Measurements from ENCODE around the gene FAM114A2.
"Not testable (repeated sequence)": the region's sequence is repeated elsewhere in the genome, so short reads cannot be mapped to it uniquely, and the experiment has no call there.

Gene FAM114A2

DNA sequence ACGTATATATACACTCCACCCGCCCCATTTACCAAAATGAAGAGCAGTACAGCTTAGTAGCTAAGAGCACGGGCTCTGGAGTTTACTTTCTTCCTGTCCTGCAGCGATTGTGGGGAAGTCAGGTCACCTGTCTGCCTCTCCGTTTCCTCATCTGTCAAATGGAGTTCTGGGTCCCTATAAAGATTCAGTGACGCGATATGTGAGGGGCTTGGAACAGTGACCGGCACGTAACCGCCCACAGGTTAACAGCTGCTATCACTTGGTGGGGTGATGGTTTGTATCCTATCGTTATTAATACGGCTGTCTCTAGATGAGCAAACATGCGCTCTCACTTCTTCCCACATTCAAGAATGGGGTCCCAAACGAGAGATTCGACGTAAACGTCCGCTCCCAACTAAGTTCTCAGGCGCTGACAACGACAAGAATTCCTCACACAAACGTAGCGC, 426 bp downstream of the FAM114A2 start:
- Histone ChIP-seq H3K27me3 (replicated peaks; ENCODE audit: control insufficient read depth, insufficient read depth, low read length) (no peaks in the 10 kb centered on the region), H3K36me3 (ENCODE audit: control insufficient read depth, insufficient read depth, low read length) (no peaks in the 10 kb centered on the region), H3K4me3 (replicated peaks; ENCODE audit: low read depth, low read length) (peak overlapping the region; percentile 95)
- no peak for DNase-seq (ENCODE audit: extremely low read depth, insufficient read length)
- TF ChIP-seq, protein P1, sequence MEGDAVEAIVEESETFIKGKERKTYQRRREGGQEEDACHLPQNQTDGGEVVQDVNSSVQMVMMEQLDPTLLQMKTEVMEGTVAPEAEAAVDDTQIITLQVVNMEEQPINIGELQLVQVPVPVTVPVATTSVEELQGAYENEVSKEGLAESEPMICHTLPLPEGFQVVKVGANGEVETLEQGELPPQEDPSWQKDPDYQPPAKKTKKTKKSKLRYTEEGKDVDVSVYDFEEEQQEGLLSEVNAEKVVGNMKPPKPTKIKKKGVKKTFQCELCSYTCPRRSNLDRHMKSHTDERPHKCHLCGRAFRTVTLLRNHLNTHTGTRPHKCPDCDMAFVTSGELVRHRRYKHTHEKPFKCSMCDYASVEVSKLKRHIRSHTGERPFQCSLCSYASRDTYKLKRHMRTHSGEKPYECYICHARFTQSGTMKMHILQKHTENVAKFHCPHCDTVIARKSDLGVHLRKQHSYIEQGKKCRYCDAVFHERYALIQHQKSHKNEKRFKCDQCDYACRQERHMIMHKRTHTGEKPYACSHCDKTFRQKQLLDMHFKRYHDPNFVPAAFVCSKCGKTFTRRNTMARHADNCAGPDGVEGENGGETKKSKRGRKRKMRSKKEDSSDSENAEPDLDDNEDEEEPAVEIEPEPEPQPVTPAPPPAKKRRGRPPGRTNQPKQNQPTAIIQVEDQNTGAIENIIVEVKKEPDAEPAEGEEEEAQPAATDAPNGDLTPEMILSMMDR (IDR thresholded peaks at IDR 0.05; ENCODE audit: insufficient read depth, low read length, poor library complexity, severe bottlenecking), result no peak

DNA sequence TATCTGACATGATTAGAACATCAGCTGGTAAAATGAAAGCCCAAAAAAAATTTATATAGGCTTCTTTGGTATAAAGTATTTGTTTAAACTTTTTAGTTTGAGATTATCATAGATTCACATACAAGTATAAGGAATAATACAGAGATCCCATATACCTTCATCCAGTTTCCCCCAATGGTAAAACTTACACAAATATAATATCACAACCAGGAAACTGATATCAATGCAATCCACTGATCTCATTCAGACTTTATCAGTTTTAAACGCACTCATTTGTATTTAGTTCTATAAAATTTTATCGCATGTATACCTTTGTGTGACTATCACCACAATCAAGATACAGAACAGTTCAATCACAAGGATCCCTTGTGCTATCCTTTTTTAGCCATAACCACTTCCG, 3.8 kb downstream of the FAM114A2 start:
- no peak for DNase-seq (ENCODE audit: extremely low read depth, insufficient read length)
- TF ChIP-seq, protein P1 (IDR thresholded peaks at IDR 0.05; ENCODE audit: insufficient read depth, low read length, poor library complexity, severe bottlenecking), result no peak
- Histone ChIP-seq H3K4me3 (replicated peaks; ENCODE audit: low read depth, low read length) (no peak overlapping the region), H3K36me3 (ENCODE audit: control insufficient read depth, insufficient read depth, low read length) (peaks cover 2% of the 10 kb centered on the region), H3K27me3 (replicated peaks; ENCODE audit: control insufficient read depth, insufficient read depth, low read length) (no peaks in the 10 kb centered on the region)

DNA sequence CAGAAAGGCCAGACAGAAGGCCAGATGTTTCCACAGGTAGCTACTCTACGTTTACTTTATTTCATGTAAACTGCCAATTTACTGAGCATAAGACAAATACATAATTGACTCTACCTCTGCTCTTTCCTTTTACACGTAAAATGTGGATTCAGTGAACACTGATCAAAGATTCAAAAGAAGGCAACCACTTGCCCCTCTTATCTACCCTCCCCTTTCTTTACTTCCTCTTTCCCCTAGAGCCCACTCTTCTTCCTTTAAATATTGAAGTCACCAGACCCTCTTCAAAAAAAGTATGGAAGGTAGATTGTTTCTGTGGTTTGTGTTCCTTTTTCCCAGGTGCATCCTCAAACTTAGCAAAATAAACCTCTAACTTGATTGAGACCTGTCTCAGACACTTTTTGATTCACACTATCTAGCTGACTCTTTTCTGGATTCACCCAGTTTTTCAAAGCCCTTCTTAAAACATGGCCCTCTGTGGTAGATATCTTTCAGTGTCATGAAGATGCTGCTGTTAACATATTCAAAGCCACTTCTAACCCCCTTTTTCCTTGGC, 6.7 kb downstream of the FAM114A2 start:
- no peak overlapping the region for H3K4me3 ChIP-seq (replicated peaks; ENCODE audit: low read depth, low read length)
- H3K27me3 ChIP-seq (replicated peaks; ENCODE audit: control insufficient read depth, insufficient read depth, low read length), result no peaks in the 10 kb centered on the region
- peaks cover 2% of the 10 kb centered on the region for H3K36me3 ChIP-seq (ENCODE audit: control insufficient read depth, insufficient read depth, low read length)
- no peak for DNase-seq (ENCODE audit: extremely low read depth, insufficient read length)
- TF ChIP-seq, protein P1 (IDR thresholded peaks at IDR 0.05; ENCODE audit: insufficient read depth, low read length, poor library complexity, severe bottlenecking), result no peak

DNA sequence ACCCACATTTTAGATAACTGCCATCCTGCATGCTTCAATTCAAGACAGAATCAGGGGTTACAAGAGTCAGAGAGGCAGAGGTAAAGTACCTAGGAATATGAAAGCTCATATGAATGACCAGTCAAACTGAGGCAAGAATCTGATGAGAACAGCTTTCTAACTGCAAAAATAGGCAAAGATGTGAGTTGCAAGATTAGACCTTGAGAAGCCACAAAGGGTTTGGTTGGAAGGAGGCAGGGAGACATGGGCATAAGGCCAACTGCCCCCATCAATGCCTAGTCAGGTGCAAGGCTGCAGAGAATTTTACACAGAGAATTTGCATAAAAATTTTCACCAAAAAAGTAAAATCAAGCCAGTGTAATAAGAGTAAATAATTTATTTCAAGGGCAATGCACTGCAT, 12.8 kb downstream of the FAM114A2 start:
- no peak for DNase-seq (ENCODE audit: extremely low read depth, insufficient read length)
- TF ChIP-seq, protein P1 (IDR thresholded peaks at IDR 0.05; ENCODE audit: insufficient read depth, low read length, poor library complexity, severe bottlenecking), result no peak
- Histone ChIP-seq H3K36me3 (ENCODE audit: control insufficient read depth, insufficient read depth, low read length) (no peaks in the 10 kb centered on the region; the same call in none of the 2 replicates), H3K27me3 (replicated peaks; ENCODE audit: control insufficient read depth, insufficient read depth, low read length) (no peaks in the 10 kb centered on the region), H3K4me3 (replicated peaks; ENCODE audit: low read depth, low read length) (no peak overlapping the region)

DNA sequence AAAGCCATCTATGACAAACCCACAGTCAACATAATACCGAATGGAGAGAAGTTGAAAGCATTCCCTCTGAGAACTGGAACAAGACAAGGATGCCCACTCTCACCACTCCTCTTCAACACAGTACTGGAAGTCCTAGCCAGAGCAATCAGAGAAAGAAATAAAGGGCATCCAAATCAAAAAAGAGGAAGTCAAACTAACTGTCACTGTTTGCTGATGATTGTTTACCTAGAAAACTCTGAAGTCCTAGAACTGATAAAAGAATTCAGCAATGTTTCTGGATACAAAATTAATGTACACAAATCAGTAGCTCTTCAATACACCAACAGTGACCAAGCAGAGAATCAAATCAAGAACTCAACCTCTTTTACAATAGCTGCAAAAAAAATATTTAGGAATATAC, 19.8 kb downstream of the FAM114A2 start:
- not testable (repeated sequence) for H3K36me3 ChIP-seq (ENCODE audit: control insufficient read depth, insufficient read depth, low read length); H3K4me3 ChIP-seq (replicated peaks; ENCODE audit: low read depth, low read length); H3K27me3 ChIP-seq (replicated peaks; ENCODE audit: control insufficient read depth, insufficient read depth, low read length); DNase-seq (ENCODE audit: extremely low read depth, insufficient read length)

DNA sequence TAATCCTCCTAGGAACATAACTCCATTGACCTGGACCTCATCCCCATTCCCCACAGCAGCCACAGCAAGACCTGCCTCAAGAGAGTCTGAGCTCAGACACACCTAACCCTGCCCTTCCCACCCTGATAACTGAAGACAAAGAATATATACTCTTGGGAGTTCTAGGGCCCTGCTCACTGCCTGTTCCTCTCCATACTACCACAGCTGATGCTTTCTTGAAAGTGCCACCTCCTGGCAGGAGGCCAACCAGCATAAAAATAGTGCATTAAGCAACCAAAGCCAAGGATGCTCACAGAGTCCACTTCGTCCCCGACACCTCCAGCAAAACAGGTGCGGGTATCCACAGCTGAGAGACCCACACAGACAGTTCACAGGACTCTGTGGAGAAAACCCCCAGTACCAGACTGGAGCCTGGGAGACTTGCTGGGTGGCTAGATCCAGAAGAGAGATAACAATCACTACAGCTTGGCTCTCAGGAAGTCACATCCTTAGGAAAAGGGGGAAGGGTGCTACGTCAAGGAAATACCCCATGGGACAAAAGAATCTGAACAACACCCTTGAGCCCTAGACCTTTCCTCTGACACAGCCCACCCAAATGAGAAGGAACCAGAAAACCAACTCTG, 23.5 kb downstream of the FAM114A2 start:
- DNase-seq (ENCODE audit: extremely low read depth, insufficient read length), result no peak
- no peak overlapping the region for H3K4me3 ChIP-seq (replicated peaks; ENCODE audit: low read depth, low read length)
- H3K36me3 ChIP-seq (ENCODE audit: control insufficient read depth, insufficient read depth, low read length), result peaks cover 3% of the 10 kb centered on the region
- TF ChIP-seq, protein P1 (IDR thresholded peaks at IDR 0.05; ENCODE audit: insufficient read depth, low read length, poor library complexity, severe bottlenecking), result no peak
- no peaks in the 10 kb centered on the region for H3K27me3 ChIP-seq (replicated peaks; ENCODE audit: control insufficient read depth, insufficient read depth, low read length)

All from GM06990 (cell line).